Fibroblast of upper back skin (primary cell): ENCODE data around the gene DPH7.
"Not testable (repeated sequence)": the region's sequence is repeated elsewhere in the genome, so short reads cannot be mapped to it uniquely, and the experiment has no call there.

ENCODE experiments used
- DNase-seq: peaks from one replicate; pipeline ENCODE4 v3.0.0-alpha.2; 2013

The DPH7 gene

GRCh38 chr9:137606005-137606621 lies 27.4 kb upstream of the DPH7 start:
- DNase-seq: no peak

- peak; percentile 83 for DNase-seq
These were observed 26.6 kb upstream of the DPH7 start, which contains the start of gene ARRDC1 for GRCh38 chr9:137605121-137606004. TSS of gene ARRDC1 (plus strand) at chr9:137605686. CDS start at chr9:137605718, 32 bp downstream.

DNA sequence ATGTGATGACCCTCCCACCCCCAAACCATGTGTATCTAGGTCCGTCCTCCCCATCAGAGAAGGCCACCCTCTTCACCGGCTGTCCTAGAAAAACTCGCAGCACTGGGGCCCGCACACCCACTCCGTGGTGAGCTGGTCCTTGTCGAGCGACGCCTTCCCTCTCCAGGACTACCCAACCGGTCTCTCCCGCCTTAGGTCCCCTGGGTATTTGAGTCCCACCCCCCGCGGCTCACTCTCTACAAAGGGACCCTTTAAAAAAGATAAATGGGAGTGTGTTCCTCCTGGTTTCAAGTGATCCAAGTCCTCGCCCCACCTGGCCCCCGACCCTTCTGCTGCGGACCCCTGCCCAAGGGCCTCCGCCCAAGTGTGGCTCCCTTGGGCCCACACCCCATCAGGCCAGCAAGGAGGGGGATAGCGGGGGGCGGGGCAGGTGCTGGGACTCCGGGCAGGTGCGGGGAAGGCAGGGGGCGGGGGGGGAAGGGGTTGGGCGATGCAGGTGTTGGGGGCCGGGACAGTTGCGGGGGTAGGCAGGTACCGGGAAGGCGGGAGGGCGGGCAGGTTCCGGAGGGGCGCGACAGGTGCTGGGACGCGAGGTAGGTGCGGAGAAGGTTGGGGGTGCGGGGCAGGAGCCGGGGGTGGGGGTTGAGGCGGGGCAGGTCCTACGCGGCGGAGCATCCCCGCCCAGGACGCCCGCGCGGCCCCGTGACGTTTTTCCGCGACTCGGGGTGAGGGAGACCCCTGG lies 25.8 kb upstream of the DPH7 start:
- DNase-seq: no peak

GRCh38 chr9:137603879-137604278 lies 25.2 kb upstream of the DPH7 start:
- no peak for DNase-seq

GRCh38 chr9:137602661-137603060 lies 23.9 kb upstream of the DPH7 start:
- no peak for DNase-seq

DNA sequence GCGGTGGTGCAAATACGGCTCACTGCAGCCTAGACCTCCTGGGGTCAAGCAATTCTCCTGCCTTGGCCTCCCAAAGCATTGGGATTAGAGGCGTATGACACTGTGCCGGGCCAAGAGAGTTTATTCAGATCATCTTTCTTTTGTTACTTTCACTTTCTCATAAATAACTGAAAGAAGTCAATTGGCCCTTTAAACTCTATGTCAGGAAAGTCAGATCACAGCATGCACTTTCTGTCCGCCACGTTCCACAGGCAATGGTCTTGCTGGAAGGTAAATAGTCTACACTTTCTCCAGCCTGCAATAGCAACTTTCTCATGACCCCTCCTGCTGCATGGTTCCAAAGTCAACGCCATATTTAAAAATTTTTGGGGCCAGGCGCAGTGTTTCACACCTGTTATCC lies 20.2 kb upstream of the DPH7 start:
- DNase-seq: no peak

DNA sequence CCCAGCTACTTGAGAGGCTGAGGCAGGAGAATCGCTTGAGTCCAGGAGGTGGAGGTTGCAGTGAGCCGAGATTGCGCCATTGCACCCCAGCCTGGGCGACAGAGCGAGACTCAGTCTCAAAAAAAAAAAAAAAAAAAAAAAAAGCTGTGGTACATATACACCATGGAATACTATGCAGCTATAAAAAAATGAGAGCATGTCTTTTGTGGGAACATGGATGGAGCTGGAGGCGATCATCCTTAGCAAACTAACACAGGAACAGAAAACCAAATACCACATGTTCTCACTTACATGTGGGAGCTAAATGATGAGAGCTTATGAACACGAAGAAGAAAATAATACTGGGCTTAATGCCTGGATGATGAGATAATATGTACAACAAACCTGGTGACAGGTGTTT lies 17.9 kb upstream of the DPH7 start:
- not testable (repeated sequence) for DNase-seq

GRCh38 chr9:137593176-137593575 lies 14.5 kb upstream of the DPH7 start:
- no peak for DNase-seq

- no peak for DNase-seq
These were observed 14.0 kb upstream of the DPH7 start for GRCh38 chr9:137592767-137593166.

- peak; percentile 87 for DNase-seq
These were observed 12.0 kb upstream of the DPH7 start, which contains the start of gene ZMYND19 for GRCh38 chr9:137590469-137591383. TSS of gene ZMYND19 (minus strand) at chr9:137590512. CDS start at chr9:137590263, 249 bp downstream.

GRCh38 chr9:137590123-137590468 lies 11.4 kb upstream of the DPH7 start:
- no peak for DNase-seq

DNA sequence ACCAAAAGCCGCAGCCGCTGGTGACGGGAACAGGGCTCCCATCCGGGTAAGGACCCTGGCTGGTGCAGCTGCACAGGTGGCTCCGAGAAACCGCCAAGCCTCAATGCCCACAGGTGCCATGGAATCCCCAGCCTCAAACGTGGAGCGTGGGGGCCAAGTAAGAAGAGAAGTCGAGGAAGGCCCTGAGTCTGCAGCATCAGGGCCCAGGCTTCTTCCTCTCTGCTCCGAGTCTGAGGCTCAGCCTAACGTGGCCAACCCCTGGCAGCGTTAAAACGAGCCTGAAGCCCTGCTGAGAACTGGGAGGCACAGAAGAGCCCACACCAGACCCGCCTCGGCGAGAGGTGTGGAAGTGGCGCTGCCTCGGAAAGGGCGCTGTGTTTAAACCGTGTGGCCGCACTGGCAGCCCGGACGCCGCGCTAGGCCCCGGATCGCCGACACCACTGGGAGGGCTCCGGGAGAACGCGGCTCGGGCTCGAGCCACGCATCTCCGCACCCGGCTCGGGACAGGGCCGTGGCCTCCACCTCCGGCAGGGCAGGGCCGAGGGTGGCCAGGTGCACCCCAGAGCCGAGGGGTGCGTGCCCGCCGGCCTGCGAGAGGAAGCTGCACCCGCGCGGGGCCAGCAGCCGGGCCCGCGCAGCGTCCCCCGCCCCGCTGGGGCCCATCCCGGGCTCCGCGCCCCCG lies 10.9 kb upstream of the DPH7 start:
- DNase-seq: no peak

- DNase-seq: no peak
These were observed 10.2 kb upstream of the DPH7 start for GRCh38 chr9:137588891-137589290.

DNA sequence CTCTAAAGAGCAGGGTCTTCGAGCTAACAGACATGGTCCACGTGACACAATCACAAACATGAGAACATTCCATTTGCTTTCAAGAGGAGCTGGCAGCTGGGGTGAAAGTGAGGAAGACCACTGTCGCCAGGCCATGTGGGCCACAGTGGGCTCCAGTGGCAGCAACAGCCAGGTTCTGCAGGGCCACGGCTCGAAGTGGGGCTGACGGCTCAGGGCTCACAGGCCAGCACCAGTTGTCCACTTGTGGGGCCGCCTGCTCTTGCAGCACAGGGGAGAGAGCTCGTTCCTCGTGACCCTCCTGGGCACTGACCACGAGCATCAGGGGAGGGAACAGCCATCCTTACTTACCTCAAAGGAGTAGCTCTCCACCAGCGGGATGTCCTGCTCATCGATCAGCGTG lies 9.6 kb upstream of the DPH7 start:
- DNase-seq: no peak

DNA sequence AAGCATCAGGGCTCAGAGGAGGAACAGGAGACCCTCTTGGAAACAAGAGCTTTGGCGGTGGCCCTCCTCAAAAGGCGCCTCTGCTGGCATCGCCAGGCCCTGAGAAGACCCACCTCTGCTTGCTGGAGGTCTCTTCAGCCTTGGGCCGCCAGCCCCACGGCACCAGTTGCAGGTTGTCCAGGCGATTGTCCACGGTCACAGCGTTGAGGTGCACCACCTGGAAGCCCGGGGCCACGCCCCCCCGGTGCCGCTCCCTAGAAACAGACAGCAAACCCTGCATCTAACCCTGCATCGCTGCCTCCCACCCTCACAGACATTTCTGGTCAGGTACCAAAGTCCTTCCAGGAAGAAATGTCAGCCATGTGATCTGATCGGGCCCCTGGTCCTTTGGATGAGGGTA lies 8.1 kb upstream of the DPH7 start:
- DNase-seq: no peak

DNA sequence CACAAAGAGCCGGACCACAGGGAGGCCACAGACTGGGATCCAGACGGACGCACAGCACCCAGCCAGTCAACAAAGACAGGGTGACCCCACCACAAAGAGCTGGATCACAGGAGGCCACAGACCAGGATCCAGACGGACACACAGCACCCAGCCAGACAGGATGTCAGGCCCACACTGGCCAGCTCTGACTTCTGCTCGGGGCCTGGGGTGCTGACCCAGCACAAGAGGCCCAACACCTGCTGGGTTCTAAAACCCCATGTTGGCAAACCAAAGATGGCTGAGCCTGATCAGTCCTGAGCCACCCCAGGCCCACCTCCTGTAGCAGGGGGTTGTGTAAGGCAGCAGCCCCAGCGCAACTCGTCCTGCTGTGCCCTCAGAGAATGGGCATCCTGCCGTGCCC lies 5.2 kb upstream of the DPH7 start:
- no peak for DNase-seq

- DNase-seq: no peak
These were observed 4.6 kb upstream of the DPH7 start for GRCh38 chr9:137583347-137583746.

GRCh38 chr9:137582286-137582860 lies 3.6 kb upstream of the DPH7 start:
- no peak for DNase-seq

DNA sequence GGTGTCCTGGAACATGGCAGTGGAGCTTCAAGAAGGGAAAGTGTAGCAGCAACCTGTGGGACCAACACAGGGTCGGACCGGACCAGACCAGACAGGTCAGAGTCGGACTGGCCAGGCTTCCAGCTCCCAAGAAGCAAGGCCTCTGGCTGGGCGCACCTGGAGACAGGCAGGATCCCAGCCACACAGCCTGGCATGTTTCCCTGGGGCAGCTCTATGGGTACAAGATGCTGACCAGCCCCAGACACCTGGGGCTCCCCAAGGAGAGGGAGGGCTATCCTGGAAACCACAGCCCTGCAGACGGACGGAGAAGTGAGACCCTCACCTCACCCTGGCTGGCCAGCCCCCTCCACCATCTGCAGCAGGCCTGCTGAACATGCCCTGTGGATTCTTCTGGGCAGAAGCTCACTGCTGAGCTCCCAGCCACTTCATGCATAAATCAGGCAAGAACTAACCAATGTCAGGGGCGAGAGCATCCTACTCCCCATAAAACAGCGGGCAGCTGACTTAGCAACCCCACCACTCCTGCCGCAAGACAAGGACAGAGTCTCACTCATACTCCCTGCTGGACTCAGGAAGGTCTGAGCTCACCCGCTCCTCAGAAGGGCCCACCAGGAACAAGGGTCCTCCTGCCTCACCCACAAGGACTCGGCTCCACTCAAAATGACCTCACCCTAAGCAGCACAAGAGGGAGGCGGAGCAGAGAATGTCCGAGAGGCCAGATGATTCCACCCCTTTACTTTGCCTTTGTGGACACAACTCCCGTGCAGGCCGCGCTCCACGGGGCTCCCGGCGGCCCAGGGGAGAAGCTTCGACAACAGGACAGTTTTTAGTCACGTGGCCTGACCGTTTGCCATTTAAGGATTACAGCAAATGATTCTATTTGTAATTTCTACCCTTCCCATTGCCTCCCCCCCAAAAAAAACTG lies 2.9 kb upstream of the DPH7 start:
- no peak for DNase-seq

DNA sequence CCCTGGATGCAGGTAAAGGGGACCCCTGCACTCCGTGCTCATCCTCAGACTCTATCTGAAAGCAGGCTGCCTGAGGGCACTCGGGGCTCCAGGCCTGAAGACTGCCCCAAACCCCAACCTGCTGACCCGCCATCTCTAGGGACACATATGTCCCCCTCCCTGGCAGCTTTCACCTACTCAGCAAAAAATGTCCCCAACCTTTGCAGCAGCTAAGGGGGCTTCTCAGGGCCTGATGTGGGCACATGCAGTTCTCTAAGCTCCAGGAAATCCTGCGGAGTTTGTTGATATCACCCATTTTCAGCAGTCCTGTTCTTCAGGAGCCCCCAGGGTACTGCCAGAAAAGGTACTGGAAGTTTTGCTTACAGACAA lies 2.2 kb upstream of the DPH7 start:
- DNase-seq: no peak
